NK-92 (cell line): ENCODE measurements around the gene STT3B.

Experiments used
- DNase-seq: peaks from one replicate; lab custom pipeline; 2025; ENCODE audit not compliant: unreplicated experiment; lab: John Stamatoyannopoulos, UW

STT3B gene

GRCh38 chr3:31636694-31637442, 104.1 kb downstream of the STT3B start:
- DNase-seq, result no peak

DNA sequence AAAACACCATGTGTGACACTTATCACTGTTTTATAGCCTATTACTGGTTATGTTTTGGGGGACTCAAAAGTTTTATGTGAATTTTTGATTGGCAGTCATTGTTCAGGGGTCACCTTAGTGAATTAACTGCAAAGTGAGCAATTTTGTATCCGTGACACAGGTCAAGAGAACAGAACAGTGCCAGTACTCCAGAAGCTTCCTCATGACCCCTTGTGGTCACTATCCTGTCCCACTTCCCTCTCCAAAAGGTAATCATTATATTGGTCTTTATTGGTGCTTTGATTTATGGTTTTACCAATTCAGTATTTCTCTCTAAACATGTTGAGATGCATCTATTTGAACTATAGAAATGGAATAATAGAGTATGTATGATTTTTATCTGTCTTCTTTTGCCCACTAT, 107.1 kb downstream of the STT3B start:
- DNase-seq, result no peak

DNA sequence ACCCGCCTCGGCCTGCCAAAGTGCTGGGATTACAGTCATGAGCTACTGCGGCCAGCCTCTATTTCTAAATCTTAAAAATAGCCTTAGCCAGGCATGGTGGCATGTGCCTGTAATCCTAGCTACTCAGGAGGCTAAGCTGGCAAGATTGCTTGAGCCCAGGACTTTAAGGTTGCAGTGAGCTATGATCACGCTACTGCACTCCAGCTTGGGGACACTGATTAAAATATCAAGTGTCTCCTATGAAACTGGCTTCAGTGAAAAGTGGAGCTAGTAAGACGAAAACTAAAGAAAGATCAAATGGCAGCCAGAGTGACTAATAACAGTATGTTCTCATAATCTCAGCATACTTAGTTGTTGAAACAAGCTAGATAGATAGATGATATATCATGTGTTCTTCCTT, 112.5 kb downstream of the STT3B start:
- DNase-seq, result no peak

DNA sequence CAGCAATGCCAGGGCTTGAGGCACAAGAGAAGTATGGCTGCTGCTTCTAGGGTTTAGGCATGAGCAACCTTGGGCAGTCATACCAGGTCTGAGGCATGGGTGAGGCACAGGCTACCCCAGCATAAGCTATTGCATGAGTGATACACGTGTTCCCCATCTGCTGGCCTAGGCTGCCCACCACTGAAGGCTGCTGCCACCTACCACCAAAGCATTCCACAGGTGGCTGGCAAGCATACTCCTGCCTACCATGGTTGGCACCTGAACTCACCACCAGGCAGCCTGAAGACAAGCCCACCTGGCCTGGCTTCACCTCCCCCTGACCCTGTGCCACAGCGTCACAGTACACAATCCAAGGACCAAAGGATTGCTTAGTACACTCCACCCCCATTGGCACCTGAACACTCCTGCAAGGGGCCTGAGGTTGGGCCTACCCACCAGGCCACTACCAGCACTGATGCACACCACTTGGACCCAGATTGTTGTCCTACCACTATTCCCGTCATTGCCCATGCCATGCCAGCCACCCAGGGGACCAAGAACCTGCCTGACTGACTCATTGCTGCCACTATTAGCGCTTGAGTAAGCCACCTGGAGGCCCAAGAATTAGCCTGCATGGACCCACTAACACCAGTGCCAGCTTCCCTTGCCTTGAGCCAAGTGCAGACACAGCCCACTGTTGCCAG, 115.7 kb downstream of the STT3B start:
- no peak for DNase-seq

DNA sequence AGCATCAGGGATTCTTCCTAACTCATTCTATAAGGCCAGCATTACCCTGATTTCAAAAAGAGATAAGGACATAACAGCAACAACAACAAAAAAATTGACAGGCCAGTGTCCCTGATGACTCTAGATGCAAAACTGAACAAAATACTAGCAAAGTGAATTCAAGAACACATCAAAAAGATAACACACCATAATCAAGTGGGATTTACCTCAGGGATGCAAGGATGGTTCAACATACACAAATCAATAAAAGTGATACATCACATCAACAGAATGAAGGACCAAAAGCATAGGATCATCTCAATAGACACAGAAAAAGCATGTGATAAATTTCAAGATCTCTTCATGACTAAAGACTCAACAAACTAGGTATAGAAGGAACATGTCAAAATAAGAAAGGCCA, 119.6 kb downstream of the STT3B start:
- no peak for DNase-seq

DNA sequence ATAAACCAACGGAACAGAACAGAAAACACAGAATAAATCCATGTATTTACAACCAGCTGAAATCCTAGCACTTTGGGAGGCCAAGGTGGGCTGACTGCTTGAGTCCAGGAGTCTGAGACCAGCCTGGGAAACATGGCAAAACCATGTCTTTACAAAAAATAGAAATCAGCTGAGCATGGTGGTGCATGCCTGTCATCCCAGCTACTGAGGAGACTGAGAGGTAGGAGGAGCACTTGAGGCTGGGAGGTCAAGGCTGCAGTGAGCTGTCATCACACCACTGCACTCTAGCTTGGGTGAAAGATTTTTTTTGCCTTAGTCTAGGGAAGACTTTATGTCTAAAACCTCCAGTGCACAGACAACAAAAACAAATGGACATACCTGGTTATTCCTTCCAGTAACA, 120.7 kb downstream of the STT3B start:
- no peak for DNase-seq

- DNase-seq, result no peak
Observed at GRCh38 chr3:31654998-31655397, 122.3 kb downstream of the STT3B start.

DNA sequence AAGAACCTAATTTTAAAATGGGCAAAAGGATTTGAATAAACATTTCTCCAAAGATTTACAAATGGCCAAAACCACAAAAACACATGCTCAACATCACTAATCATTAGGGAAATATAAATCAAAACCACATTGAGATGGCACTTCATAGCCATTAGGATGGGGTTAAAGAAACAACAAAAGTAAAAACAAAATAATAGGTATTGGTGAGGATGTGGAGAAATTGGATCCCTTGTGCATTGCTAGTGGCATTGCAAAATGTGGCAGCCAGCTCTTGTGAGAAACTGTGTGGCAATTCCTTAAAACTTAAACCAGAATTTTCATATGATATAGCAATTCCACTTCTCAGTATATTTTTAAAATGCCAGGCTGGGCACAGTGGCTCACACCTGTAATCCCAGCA, 126.5 kb downstream of the STT3B start:
- DNase-seq, result no peak

GRCh38 chr3:31661286-31661685, 128.6 kb downstream of the STT3B start:
- DNase-seq, result no peak

DNA sequence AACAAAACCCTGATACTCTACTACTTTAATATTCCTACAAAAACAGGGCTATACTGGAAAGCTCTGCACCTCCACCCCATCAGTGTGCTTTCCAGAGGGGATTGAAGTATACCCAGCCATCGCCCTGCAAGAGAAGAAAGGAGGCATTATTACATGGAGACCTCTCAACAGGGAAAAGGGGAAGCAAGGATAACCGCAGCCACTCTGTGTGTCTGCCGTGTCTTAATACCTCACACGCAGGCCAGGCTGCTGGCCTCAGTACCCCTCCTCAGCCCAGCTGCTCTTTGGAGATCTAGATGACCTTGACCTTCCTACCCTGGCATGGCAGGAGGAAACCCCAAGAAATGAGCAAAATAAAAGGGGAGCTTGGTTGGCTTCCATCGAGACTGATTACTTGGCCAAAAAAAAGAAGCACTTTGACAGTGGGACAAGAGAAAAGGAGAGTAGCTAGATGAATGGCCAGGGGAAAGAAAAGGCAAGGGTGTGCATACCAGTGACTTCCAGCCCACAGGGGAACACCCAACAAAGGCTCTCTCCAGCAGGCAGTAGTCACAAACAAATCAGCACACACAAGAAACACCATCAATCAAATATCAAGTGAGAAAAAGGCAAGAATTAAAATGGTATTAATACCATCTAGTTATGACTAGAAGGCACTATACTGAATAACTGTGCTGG, 129.4 kb downstream of the STT3B start:
- no peak for DNase-seq

- DNase-seq, result no peak
Observed at GRCh38 chr3:31664031-31664430, 131.3 kb downstream of the STT3B start.

DNA sequence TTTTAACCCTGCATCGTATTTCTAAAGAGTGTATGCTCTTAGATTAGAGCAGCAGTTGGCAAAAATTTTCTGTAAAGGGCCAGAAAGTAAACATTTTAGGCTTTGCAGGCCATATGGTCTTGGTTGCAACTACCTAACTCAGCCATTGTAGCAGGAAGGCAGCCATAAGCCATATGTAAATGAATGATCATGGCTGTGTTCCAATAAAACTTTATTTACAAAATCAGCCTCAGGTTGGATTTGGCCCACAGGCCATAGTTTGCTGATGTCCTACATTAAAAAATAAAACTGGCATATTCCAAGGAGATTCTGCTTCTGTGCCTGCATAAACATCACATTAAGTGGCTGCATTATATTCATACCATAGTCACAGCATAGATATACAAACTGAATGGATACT, 134.9 kb downstream of the STT3B start:
- no peak for DNase-seq

- no peak for DNase-seq
Observed at GRCh38 chr3:31668242-31668641, 135.5 kb downstream of the STT3B start.

GRCh38 chr3:31670136-31670535, 137.4 kb downstream of the STT3B start:
- no peak for DNase-seq

- DNase-seq, result no peak
Observed at GRCh38 chr3:31670722-31671121, 138.0 kb downstream of the STT3B start.

GRCh38 chr3:31671451-31671850, 138.7 kb downstream of the STT3B start:
- no peak for DNase-seq

DNA sequence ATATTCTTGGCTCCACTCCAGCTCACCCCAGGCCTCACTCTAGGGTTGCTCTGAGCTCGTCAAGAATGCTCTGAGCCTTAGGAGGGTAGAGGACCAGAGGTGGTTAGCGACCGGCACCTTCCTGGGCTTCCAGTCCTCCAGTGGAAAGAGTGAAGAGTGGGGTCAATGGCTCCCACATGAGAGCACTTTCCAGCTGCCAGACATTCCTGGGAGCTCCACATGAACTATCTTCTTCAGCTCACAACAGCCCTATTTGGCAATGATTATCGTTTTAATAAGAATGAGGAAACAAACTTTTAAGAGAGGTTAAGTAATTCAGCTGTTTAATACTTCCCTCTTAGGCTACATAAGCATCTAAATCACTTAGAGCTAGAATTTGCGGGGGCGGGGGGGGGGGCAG, 139.3 kb downstream of the STT3B start:
- no peak for DNase-seq

DNA sequence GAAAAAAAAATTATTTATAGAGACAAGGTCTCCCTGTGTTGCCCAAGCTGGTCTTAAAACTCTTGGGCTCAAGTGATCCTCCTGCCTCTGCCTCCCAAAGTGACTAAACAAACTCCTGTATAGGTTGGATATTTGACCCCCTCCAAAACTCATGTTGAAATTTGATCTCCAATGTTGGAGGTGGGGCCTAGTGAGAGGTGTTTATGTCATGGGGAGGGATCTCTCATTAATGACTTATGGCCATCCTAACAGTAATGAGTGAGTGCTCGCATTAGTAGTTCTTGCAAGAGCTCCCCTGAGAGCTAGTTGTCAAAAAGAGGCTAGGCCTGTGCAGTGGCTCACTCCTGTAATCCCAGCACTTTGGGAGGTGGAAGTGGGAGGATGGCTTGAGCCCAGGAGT, 141.2 kb downstream of the STT3B start:
- no peak for DNase-seq

DNA sequence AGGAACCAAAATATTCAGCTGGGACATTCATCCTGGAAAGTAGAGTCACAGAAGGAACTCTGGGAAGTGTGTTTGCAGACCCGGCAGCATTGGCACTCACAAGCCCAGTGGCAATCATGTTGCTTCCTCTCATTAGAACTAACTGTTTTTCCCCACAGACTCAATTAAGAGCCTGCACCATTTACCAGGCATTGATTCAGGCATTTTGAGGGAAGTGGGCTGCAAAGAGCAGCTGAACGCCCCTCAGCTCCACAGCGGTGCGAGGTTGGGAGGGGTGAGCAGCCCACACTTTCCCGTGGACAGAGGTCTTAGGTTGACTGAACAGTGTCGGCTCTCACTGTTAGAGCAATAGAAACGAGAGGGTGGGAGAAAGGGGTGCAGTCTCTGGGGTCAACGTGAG, 143.8 kb downstream of the STT3B start:
- DNase-seq, result no peak

DNA sequence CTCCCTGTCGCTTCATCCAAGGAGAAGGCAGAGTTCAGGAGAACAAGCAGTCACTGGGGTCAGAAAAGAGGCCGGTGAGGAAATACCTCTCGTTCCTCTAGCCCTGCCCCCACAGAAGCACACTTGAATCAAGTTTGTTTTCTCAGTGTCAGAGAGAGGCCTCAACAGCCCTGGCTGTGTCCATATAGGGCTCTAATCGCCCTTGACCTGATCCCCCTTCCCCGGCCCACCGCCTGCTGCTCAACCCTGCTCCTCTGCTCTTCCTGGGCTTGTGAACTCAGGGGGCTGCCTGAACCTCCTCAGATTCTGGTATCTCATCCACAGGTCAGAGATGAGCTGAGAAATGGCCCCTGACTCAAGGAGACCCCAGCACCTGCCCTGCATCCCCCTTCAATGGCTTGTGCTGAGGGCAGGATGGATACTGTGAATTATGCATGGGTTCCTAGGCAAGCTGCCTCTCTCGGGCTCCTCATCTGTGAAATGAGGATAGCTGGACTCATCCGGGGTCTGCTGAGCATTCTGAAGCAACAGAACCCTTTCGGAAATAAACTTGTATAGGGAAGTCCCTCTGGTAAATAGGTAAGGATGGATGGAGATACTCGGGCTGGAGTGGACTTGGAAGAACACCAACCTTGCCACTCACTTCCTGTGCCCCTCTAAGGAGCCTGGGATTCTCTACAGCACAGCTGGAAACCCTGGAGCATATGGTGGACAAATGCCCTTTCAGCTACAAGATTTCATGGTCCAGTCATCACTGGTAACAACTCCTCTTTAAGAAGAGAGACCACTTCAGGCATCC, 147.5 kb downstream of the STT3B start:
- DNase-seq, result no peak
